Chondrocyte (in vitro differentiated cells): ENCODE measurements around the gene EPB41L2. TPM values are rescaled to one million over a fixed set of nuclear protein-coding genes. Genes with fewer than 3 reads are reported as not detected.
A peak's percentile ranks its signal among the peaks of the same experiment; 100 is the strongest.

Source experiments
- DNase-seq: peaks from one replicate; pipeline ENCODE4 v3.0.0; 2021; ENCODE audit warnings: mixed read lengths, low spot score
- H3K27ac Mint-ChIP-seq: one replicate; pipeline ENCODE4 v1.8.0; 2021; ENCODE audit warnings: mild to moderate bottlenecking, moderate library complexity, mixed read lengths; ENCODE audit not compliant: unreplicated experiment
- H3K27me3 Mint-ChIP-seq: 2 replicates; pipeline ENCODE4 v1.8.0; 2021; ENCODE audit warnings: low read depth, mixed read lengths
- H3K36me3 Mint-ChIP-seq: 2 replicates; pipeline ENCODE4 v1.8.0; 2021; ENCODE audit warnings: low read depth, mixed read lengths
- H3K4me1 Mint-ChIP-seq: 2 replicates; pipeline ENCODE4 v1.8.0; 2021; ENCODE audit warnings: low read depth, mild to moderate bottlenecking, mixed read lengths
- H3K4me3 Mint-ChIP-seq: one replicate; pipeline ENCODE4 v1.8.0; 2021; ENCODE audit warnings: mild to moderate bottlenecking, moderate library complexity, mixed read lengths; ENCODE audit not compliant: unreplicated experiment
- H3K9me3 Mint-ChIP-seq: 2 replicates; pipeline ENCODE4 v1.8.0; 2021; ENCODE audit warnings: low read depth, mixed read lengths
- CTCF ChIP-seq: fragments of 200-600 bp; sonication (generic); IDR thresholded peaks from 2 replicates; pipeline ENCODE4 v1.5.0; 2021; ENCODE audit warnings: antibody characterized with exemption, mild to moderate bottlenecking, moderate library complexity
- total RNA-seq: library from RNA; stranded (reverse); gene quantifications from 3 replicates; pipeline ENCODE4 v1.2.1, GENCODE V29; 2021

The EPB41L2 gene
- total RNA-seq, 1 donor from 2014 or later: 65.8 TPM

DNA sequence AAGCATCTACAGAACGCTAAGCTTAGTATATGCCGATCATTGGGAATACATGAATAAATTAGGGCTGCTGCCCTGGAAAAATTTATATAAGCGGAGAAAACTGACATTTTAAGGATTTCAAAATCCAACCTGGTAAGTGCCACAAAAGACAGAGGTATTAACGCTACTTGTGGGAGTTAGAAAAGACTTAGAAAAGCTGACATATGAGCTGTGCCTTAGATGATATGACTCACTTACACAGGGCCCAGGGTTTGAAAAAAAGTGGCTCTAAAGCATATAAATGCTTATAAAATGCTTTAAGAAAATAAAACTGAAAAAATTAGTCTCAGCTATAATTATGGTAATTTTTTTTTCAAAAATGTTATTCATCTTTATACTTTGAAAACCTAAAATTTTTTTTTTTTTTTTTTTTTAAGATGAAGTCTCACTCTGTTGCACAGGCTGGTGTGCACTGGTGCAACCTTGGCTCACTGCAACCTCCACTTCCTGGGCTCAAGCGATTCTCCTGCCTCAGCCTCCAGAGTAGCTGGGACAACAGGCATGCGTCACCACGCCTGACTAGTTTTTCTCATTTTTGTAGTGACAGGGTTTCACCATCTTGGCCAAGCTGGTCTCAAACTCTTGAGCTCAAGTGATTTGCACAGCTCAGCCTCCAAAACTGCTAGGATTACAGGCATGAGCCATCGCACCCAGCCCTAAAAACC, 25.7 kb downstream of the EPB41L2 start:
- Mint-ChIP-seq H3K36me3 (no peaks in the 10 kb centered on the region), H3K27me3 (no peaks in the 10 kb centered on the region), H3K4me1 (peaks cover 43% of the 10 kb centered on the region), H3K4me3 (no peak overlapping the region), H3K9me3 (no peaks in the 10 kb centered on the region), H3K27ac (peak overlapping the region; percentile 65)
- no peak for DNase-seq
- no peak for TF ChIP-seq CTCF

GRCh38 chr6:131036601-131037000, 26.4 kb downstream of the EPB41L2 start:
- Mint-ChIP-seq H3K27ac (no peak overlapping the region), H3K27me3 (no peaks in the 10 kb centered on the region), H3K9me3 (no peaks in the 10 kb centered on the region), H3K36me3 (no peaks in the 10 kb centered on the region), H3K4me1 (peaks cover 36% of the 10 kb centered on the region), H3K4me3 (no peak overlapping the region)
- TF ChIP-seq CTCF: no peak
- DNase-seq: no peak

- Mint-ChIP-seq H3K4me1 (peaks cover 31% of the 10 kb centered on the region), H3K36me3 (no peaks in the 10 kb centered on the region), H3K4me3 (no peak overlapping the region), H3K9me3 (no peaks in the 10 kb centered on the region), H3K27me3 (no peaks in the 10 kb centered on the region), H3K27ac (no peak overlapping the region)
- no peak for TF ChIP-seq CTCF
- DNase-seq: no peak
Observed at GRCh38 chr6:131036143-131036542, 26.9 kb downstream of the EPB41L2 start.

- no peak for DNase-seq
- peaks cover 26% of the 10 kb centered on the region for H3K4me1 Mint-ChIP-seq
- H3K27me3 Mint-ChIP-seq: no peaks in the 10 kb centered on the region
- no peak overlapping the region for H3K27ac Mint-ChIP-seq
- H3K36me3 Mint-ChIP-seq: no peaks in the 10 kb centered on the region
- no peaks in the 10 kb centered on the region for H3K9me3 Mint-ChIP-seq
- H3K4me3 Mint-ChIP-seq: no peak overlapping the region
- no peak for TF ChIP-seq CTCF
Observed at GRCh38 chr6:131035582-131035981, 27.5 kb downstream of the EPB41L2 start.

DNA sequence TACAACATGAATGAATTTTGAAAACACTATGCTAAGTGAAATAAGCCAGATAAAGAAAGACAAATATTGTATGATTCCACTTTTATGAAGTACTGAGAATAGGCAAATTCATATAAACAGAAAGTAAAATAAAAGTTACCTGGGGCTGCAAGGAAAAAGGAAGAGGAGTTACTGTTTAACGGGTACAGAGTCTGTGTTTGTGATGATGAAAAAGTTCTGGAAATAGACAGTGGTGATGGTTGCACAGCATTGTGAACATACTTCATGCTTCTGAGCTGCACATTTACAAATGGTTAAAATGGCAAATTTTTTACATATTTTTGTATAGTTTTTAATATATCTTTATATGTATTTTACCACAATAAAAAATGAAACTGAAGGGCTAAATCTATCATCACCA, 29.4 kb downstream of the EPB41L2 start:
- no peak overlapping the region for H3K27ac Mint-ChIP-seq
- TF ChIP-seq CTCF: no peak
- no peak overlapping the region for H3K4me3 Mint-ChIP-seq
- H3K27me3 Mint-ChIP-seq: no peaks in the 10 kb centered on the region
- no peaks in the 10 kb centered on the region for H3K9me3 Mint-ChIP-seq
- H3K36me3 Mint-ChIP-seq: no peaks in the 10 kb centered on the region
- no peak for DNase-seq
- peaks cover 31% of the 10 kb centered on the region for H3K4me1 Mint-ChIP-seq
